Left colon (tissue), 2 donors: ENCODE results near the gene NUP93. TPM values are rescaled to one million over a fixed set of nuclear protein-coding genes. Genes with fewer than 3 reads are reported as not detected.
"Not testable (repeated sequence)": the region's sequence is repeated elsewhere in the genome, so short reads cannot be mapped to it uniquely, and the experiment has no call there.

Experiments used
- ATAC-seq: fragments of 200-7000 bp; cut with Tn5 transposase; one replicate; pipeline ENCODE4 v1.9.1; 2020; ENCODE audit warnings: mild to moderate bottlenecking, moderate library complexity
- DNase-seq, 2 donors: peaks; one replicate each; pipeline ENCODE4 v3.0.0-alpha.2; 2020
- intact Hi-C, 2 donors: fragments of 100-400 bp; cut with DNase I in 1 of 2; cut with micrococcal nuclease in 1 of 2; formaldehyde crosslinking; loops; one replicate each; pipeline versions ENCODE4 v1.11.2 to v1.14.0; 2022; cut with DNase I, micrococcal nuclease
- total RNA-seq, 2 donors: library from RNA; stranded (reverse); fragmentation: NEBNext Ultra II Directional; extraction: Animal tissue kit (Norgen Biotek cat#: 25700); gene quantifications; one replicate each; pipeline ENCODE4 v1.2.1, GENCODE V29; 2021
- donor health status: DM: no; HTN: no; CAD: no.
- donor health status: DM: yes; HTN: yes; CAD: no.

NUP93 gene
- total RNA-seq, 2 donors from 2014 or later, result 34.1 to 52.7 TPM

GRCh38 chr16:56797038-56797437, 67.1 kb downstream of the NUP93 start:
- DNase-seq, intact Hi-C loops, ATAC-seq: not testable (repeated sequence)

GRCh38 chr16:56797861-56798260, 67.9 kb downstream of the NUP93 start:
- intact Hi-C loops, result no loop called here
- ATAC-seq (no peak), DNase-seq (no peak)

- ATAC-seq, result no peak
These were observed 69.0 kb downstream of the NUP93 start for GRCh38 chr16:56798955-56799354.

GRCh38 chr16:56800355-56800754, 70.4 kb downstream of the NUP93 start:
- intact Hi-C loops, result no loop called here
- no peak for DNase-seq
- ATAC-seq, result no peak

More at GRCh38 chr16:56798955-56799354, 69.0 kb downstream of the NUP93 start:
- no peak for DNase-seq
- intact Hi-C loops, result no loop called here

GRCh38 chr16:56801762-56802161, 71.8 kb downstream of the NUP93 start:
- DNase-seq (no peak), ATAC-seq (no peak)
- intact Hi-C loops, result no loop called here

- no peak for ATAC-seq
- intact Hi-C loops, result no loop called here
These were observed 77.2 kb downstream of the NUP93 start for GRCh38 chr16:56807011-56807675.

GRCh38 chr16:56807676-56808067, 77.7 kb downstream of the NUP93 start:
- ATAC-seq, DNase-seq, intact Hi-C loops: not testable (repeated sequence)

More at GRCh38 chr16:56807011-56807675, 77.2 kb downstream of the NUP93 start:
- no peak for DNase-seq

- no peak for ATAC-seq
- DNase-seq, result no peak
- intact Hi-C loops, result no loop called here
These were observed 81.0 kb downstream of the NUP93 start for GRCh38 chr16:56810954-56811353.

- intact Hi-C loops, DNase-seq, ATAC-seq: not testable (repeated sequence)
These were observed 81.7 kb downstream of the NUP93 start for GRCh38 chr16:56811602-56812001.

- DNase-seq, result no peak
- ATAC-seq, result no peak
- intact Hi-C loops, result no loop called here
These were observed 83.0 kb downstream of the NUP93 start for GRCh38 chr16:56812884-56813283.

GRCh38 chr16:56814537-56815432, 84.9 kb downstream of the NUP93 start:
- no peak for ATAC-seq
- no peak for DNase-seq
- intact Hi-C loops, result no loop called here

GRCh38 chr16:56815721-56816120, 85.8 kb downstream of the NUP93 start:
- intact Hi-C loops, result no loop called here
- peak in 1 of 2 donors; percentile 29 for DNase-seq
- ATAC-seq, result no peak

GRCh38 chr16:56817056-56817455, 87.1 kb downstream of the NUP93 start:
- no peak for ATAC-seq
- intact Hi-C loops, result no loop called here
- DNase-seq, result no peak

- intact Hi-C loops, result no loop called here
- no peak for ATAC-seq
- no peak for DNase-seq
These were observed 88.0 kb downstream of the NUP93 start for GRCh38 chr16:56817938-56818337.

GRCh38 chr16:56823081-56823733, 93.3 kb downstream of the NUP93 start:
- DNase-seq, result no peak
- ATAC-seq, result no peak
- intact Hi-C loops, result no loop called here

- intact Hi-C loops, result no loop called here
- DNase-seq (peak; percentile 60 to 62), ATAC-seq (peak; percentile 97)
These were observed 94.4 kb downstream of the NUP93 start for GRCh38 chr16:56824331-56824730.

- intact Hi-C loops, result no loop called here
- ATAC-seq, result no peak
- no peak for DNase-seq
These were observed 94.9 kb downstream of the NUP93 start for GRCh38 chr16:56824804-56825203.

- ATAC-seq (no peak), DNase-seq (no peak)
- intact Hi-C loops, result no loop called here
These were observed 95.9 kb downstream of the NUP93 start for GRCh38 chr16:56825826-56826225.

- DNase-seq (no peak), ATAC-seq (no peak)
- intact Hi-C loops, result no loop called here
These were observed 98.7 kb downstream of the NUP93 start for GRCh38 chr16:56828647-56829046.

- intact Hi-C loops, result no loop called here
- no peak for ATAC-seq
- no peak for DNase-seq
These were observed 100.7 kb downstream of the NUP93 start for GRCh38 chr16:56830669-56831068.
